GM12878 (cell line): ENCODE data around the gene GDNF. TPM values are rescaled to one million over a fixed set of nuclear protein-coding genes. Genes with fewer than 3 reads are reported as not detected.

Experiments
- ATAC-seq: fragments of 200-7000 bp; cut with Tn5 transposase; 3 replicates; pipeline ENCODE4 v1.9.1; 2020; ENCODE audit warnings: mild to moderate bottlenecking, moderate library complexity
- BruUV-seq: library from RNA; stranded (reverse); fragments of 400-500 nt; replicated peaks from 2 replicates; lab custom pipeline; 2021; lab: Mats Ljungman, UMichigan
- CTCF ChIA-PET: fragments of 300-600 bp; sonication (Branson Sonifier 250); formaldehyde crosslinking; extraction: SDS; loops from one replicate; lab custom pipeline; 2021; ENCODE audit warnings: inconsistent platforms; lab: Yijun Ruan, JAX
- POLR2A ChIA-PET: fragments of 350-600 bp; formaldehyde crosslinking; extraction: SDS; loops from one replicate; lab custom pipeline; 2021; ENCODE audit warnings: inconsistent platforms; lab: Charles Lee
- RAD21 ChIA-PET: fragments of 300-600 bp; sonication (Branson Sonifier 250); formaldehyde crosslinking; loops from one replicate; lab custom pipeline; 2023; ENCODE audit warnings: antibody characterized with exemption; ENCODE audit not compliant: unreplicated experiment; lab: Charles Lee
- SMC1A ChIA-PET: fragments of 300-600 bp; sonication (Branson Sonifier 250); formaldehyde crosslinking; loops from one replicate; lab custom pipeline; 2023; ENCODE audit not compliant: unreplicated experiment, uncharacterized antibody; lab: Charles Lee
- DNase-seq: peaks from one replicate; pipeline ENCODE4 v3.0.0-alpha.2; 2011; ENCODE audit warnings: low read depth, low spot score
- FAIRE-seq: peaks from 3 replicates; lab custom pipeline; 2011; peaks lifted over from hg19 to GRCh38; lab: Jason Lieb, UNC
- H2AFZ ChIP-seq: 2 replicates; pipeline ENCODE4 v1.6.0; 2011; ENCODE audit warnings: low read depth, low read length, control low read depth; ENCODE audit not compliant: control insufficient read depth
- H3K27ac ChIP-seq: 2 replicates; pipeline ENCODE4 v1.5.1; 2011; ENCODE audit warnings: control low read depth; ENCODE audit not compliant: control insufficient read depth, insufficient read depth
- H3K27me3 ChIP-seq, 2 experiments: replicated peaks in 1 of 2; 2 replicates each; pipeline versions ENCODE4 v1.6.0 to v1.6.1; 2011; ENCODE audit warnings: low read length in 1 of 2; ENCODE audit not compliant: control insufficient read depth in 2 of 2, insufficient read depth in 2 of 2
- H3K36me3 ChIP-seq, 2 experiments: 2 replicates each; pipeline ENCODE4 v1.5.1; 2011; ENCODE audit warnings: low read length in 1 of 2; ENCODE audit not compliant: control insufficient read depth in 2 of 2, insufficient read depth in 2 of 2
- H3K4me1 ChIP-seq: 2 replicates; pipeline ENCODE4 v1.6.1; 2011; ENCODE audit warnings: mild to moderate bottlenecking, low read length, moderate library complexity, mixed read lengths; ENCODE audit not compliant: control insufficient read depth, insufficient read depth
- H3K4me2 ChIP-seq: 2 replicates; pipeline ENCODE4 v1.6.0; 2011; ENCODE audit warnings: control low read depth; ENCODE audit not compliant: control insufficient read depth, insufficient read depth
- H3K4me3 ChIP-seq: fragments of 200-600 bp; sonication (generic); 2 replicates; pipeline ENCODE4 v1.5.1; 2016
- H3K79me2 ChIP-seq: 2 replicates; pipeline ENCODE4 v1.6.0; 2011; ENCODE audit warnings: low read length; ENCODE audit not compliant: control insufficient read depth, insufficient read depth
- H3K9ac ChIP-seq: 2 replicates; pipeline ENCODE4 v1.8.0; 2011; ENCODE audit warnings: low read length, control low read depth, mixed read lengths; ENCODE audit not compliant: control insufficient read depth, insufficient read depth
- H3K9me3 ChIP-seq: replicated peaks from 3 replicates; pipeline ENCODE4 v1.5.1; 2011; ENCODE audit warnings: mild to moderate bottlenecking, low read length; ENCODE audit not compliant: control insufficient read depth, insufficient read depth
- H4K20me1 ChIP-seq: 2 replicates; pipeline ENCODE4 v1.6.0; 2011; ENCODE audit not compliant: control insufficient read depth, insufficient read depth
- GATAD2B ChIP-seq: fragments of 450-650 bp; conservative IDR thresholded peaks from 2 replicates; pipeline ENCODE4 v1.6.1; 2017; ENCODE audit warnings: low read depth, mild to moderate bottlenecking, moderate library complexity
- NFIC ChIP-seq: IDR thresholded peaks from 2 replicates; pipeline ENCODE4 v1.6.1; 2012; ENCODE audit warnings: low read depth, mild to moderate bottlenecking, inconsistent platforms, low read length, moderate library complexity
- SREBF1 ChIP-seq: IDR thresholded peaks from 2 replicates; pipeline ENCODE4 v1.6.1; 2012; ENCODE audit warnings: mild to moderate bottlenecking, low read length
- USF1 ChIP-seq: IDR thresholded peaks from 2 replicates; pipeline ENCODE4 v1.6.1; 2011; ENCODE audit warnings: borderline replicate concordance, low read depth, mild to moderate bottlenecking, moderate library complexity, mixed read lengths, low read length; ENCODE audit not compliant: insufficient read depth; ENCODE audit errors: extremely low read length
- USF2 ChIP-seq: IDR thresholded peaks from 2 replicates; pipeline ENCODE4 v1.6.1; 2011; ENCODE audit warnings: low read depth, low read length, improper control_type of control experiment, borderline replicate concordance
- WGBS: methylation state at CpG from one replicate; pipeline ENCODE4 v1.1.6; 2016; ENCODE audit warnings: low lambda C conversion rate; ENCODE audit not compliant: insufficient replicate concordance, insufficient coverage; ENCODE audit errors: missing lambda C conversion rate; 5-methylcytosine and 5-hydroxymethylcytosine counted together
- in situ Hi-C: fragments of 300-500 bp; cut with MboI; formaldehyde crosslinking; loops from 9 replicates; pipeline ENCODE4 v1.14.3; 2018; ENCODE audit warnings: mixed read lengths
- intact Hi-C: fragments of 100-400 bp; cut with micrococcal nuclease; formaldehyde crosslinking; loops from one replicate; pipeline ENCODE4 v1.14.2; 2022; ENCODE audit not compliant: unreplicated experiment
- polyA plus RNA-seq, 11 experiments: library from polyadenylated mRNA; depleted of rRNA in 4 of 11; unstranded in 6 of 11; stranded (reverse) in 5 of 11; fragments of >200 nt; fragmentation: Nextera tagmentation in 4 of 11; fragmentation: Illumina TruSeq in 1 of 11; extraction: Ambion mirVana in 4 of 11; extraction: Trizol in 1 of 11; gene quantifications; 1 replicate in 1 of 11; 2 replicates in 10 of 11; pipeline versions ENCODE4 v1.2.1 to v1.2.3, GENCODE V29; 2011 to 2016; ENCODE audit warnings: inconsistent platforms in 2 of 11, missing spikeins in 2 of 11, low read depth in 1 of 11
- total RNA-seq, 4 experiments: library from RNA; depleted of rRNA in 3 of 4; stranded (reverse); fragments of >200 nt in 3 of 4; fragmentation: Illumina TruSeq in 1 of 4; extraction: Trizol in 1 of 4; gene quantifications; 2 replicates each; pipeline versions ENCODE4 v1.2.1 to v1.2.3, GENCODE V29; 2013 to 2021

GDNF gene
- total and polyA plus RNA-seq, 10 of the 15 experiments (the other 5 are each of a cell fraction or from before 2014, with no cell fraction given): not detected

DNA sequence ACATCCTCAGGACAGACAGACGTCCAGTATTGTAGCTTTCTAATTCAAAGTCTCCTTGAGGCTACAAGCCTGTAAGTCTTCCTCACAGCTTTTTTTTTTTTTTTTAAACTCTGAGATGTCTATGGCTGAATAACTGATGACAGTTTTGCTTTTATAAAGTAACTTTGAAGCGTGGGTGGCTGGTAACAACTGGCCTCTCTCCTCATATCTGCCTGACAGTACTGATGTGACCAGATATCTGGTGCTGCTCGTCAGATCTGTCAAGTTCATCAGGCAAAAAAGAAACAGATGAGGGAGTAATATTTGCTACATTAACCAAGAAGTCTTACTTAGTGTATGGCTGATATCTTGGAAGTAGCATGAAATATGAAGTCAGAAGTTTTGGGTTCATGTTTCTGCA lies 72.6 kb downstream of the GDNF start:
- TF ChIP-seq USF1 (no peak), GATAD2B (no peak), SREBF1 (no peak), NFIC (no peak), USF2 (no peak)
- H3K9ac ChIP-seq: no peak overlapping the region
- CTCF ChIA-PET: interaction anchor here (0.6 kb wide), 2 partner anchors 113 to 390 kb away, joined by 3 read pairs; no protein-coding TSS in a partner anchor
- no peaks in the 10 kb centered on the region for H3K9me3 ChIP-seq
- RAD21 ChIA-PET: interaction anchor here (1.6 kb wide), 1 partner anchor 354 kb away, joined by 3 read pairs; no protein-coding TSS in a partner anchor
- ATAC-seq (no peak), DNase-seq (no peak), FAIRE-seq (no peak)
- H3K27ac ChIP-seq: no peak overlapping the region
- no TSS peak for BruUV-seq
- 20% methylated on average over 3 of the region's 3 CpGs for WGBS
- no peaks in the 10 kb centered on the region for H3K79me2 ChIP-seq
- POLR2A ChIA-PET: no interaction called here
- no peaks in the 10 kb centered on the region for H3K36me3 ChIP-seq
- H4K20me1 ChIP-seq: no peaks in the 10 kb centered on the region
- H3K4me1 ChIP-seq: no peaks in the 10 kb centered on the region
- intact Hi-C loops (no loop called here), in situ Hi-C loops (no loop called here)
- SMC1A ChIA-PET: interaction anchor here (0.6 to 1.1 kb wide), 2 partner anchors 44 kb away, joined by 3 read pairs; no protein-coding TSS in a partner anchor
- H3K4me2 ChIP-seq: no peak overlapping the region
- no peak overlapping the region for H2AFZ ChIP-seq
- H3K4me3 ChIP-seq: no peak overlapping the region
- H3K27me3 ChIP-seq: no peaks in the 10 kb centered on the region
